Loucy (cell line): Measurements from ENCODE around the gene POLR2B.

Source experiments
- CTCF ChIP-seq: fragments of 200-600 bp; sonication (generic); conservative IDR thresholded peaks from 2 replicates; pipeline ENCODE4 v1.5.1; 2014; ENCODE audit warnings: mild to moderate bottlenecking, antibody characterized with exemption, low read length
- EZH2phosphoT487 ChIP-seq: fragments of 200-600 bp; IDR thresholded peaks from 2 replicates; pipeline ENCODE4 v1.6.1; 2018; ENCODE audit warnings: antibody characterized with exemption, mild to moderate bottlenecking, moderate library complexity, borderline replicate concordance

GRCh38 chr4:57075367-57075766 lies 96.7 kb downstream of the POLR2B start:
- no peak for TF ChIP-seq CTCF
- no peak for TF ChIP-seq EZH2phosphoT487
